Erythroblast (primary cell): Measurements from ENCODE around the gene RNLS.

ENCODE experiments used
- GATA1 ChIP-seq: IDR thresholded peaks from 2 replicates; pipeline ENCODE4 v1.6.1; 2011; ENCODE audit warnings: low read depth, mild to moderate bottlenecking, control low read depth, low read length, moderate library complexity
- POLR2A ChIP-seq: IDR thresholded peaks from 2 replicates; pipeline ENCODE4 v1.6.1; 2011; ENCODE audit warnings: mild to moderate bottlenecking, low read length

GRCh38 chr10:88330174-88330573 is 252.9 kb downstream of the RNLS start:
- TF ChIP-seq POLR2A (no peak), GATA1 (no peak)
